Measurements from ENCODE around the gene COBL. TPM values are rescaled to one million over a fixed set of nuclear protein-coding genes. Genes with fewer than 3 reads are reported as not detected.

COBL gene
- total RNA-seq, 4 donors from 2014 or later, result 5.9 to 21.3 (median 7.8) TPM

DNA sequence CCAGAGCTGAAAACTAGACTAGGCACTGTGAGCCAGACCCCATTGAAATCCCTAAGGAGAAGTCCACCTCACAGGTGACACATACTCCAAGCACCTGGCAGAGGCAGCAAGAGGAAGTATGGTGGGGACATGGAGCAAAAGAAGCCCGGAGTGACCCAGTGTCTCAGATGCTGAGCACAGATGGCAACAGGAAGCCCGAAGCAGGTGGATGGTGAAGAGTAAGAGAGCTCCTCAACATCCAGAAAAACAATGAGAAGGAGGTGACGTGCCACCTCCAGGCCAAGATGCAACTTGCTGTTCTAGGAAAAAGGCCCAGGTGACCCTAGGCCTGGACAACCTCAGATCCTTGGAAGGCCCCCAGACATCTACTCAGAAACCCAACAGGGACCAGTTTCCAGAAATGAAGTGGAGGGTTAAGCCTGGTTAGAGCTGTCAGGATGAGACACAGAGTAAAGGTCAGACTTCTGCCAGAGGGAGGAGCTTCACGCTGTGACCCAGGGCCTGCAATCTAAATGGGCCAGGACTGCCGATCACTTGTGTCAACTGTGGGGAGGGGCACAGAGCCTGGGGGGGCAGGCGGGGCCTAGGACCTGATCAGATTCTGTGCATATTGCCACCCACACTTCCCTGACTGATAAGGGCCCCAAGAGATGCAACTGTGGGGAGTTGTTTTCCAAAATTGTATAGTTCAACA is 2.4 kb upstream of the COBL start:
- Histone ChIP-seq H3K9me3 (no peaks in the 10 kb centered on the region), H3K4me3 (no peak overlapping the region), H3K27me3 (peaks cover 0 to 29% (median 0%) of the 10 kb centered on the region in 4 donors), H3K36me3 (no peaks in the 10 kb centered on the region), H3K27ac (no peak overlapping the region), H3K4me1 (peaks cover 3 to 35% (median 3%) of the 10 kb centered on the region in 3 donors)
- no peak for TF ChIP-seq POLR2A (IDR thresholded peaks at IDR 0.05)
- TF ChIP-seq, protein P1, sequence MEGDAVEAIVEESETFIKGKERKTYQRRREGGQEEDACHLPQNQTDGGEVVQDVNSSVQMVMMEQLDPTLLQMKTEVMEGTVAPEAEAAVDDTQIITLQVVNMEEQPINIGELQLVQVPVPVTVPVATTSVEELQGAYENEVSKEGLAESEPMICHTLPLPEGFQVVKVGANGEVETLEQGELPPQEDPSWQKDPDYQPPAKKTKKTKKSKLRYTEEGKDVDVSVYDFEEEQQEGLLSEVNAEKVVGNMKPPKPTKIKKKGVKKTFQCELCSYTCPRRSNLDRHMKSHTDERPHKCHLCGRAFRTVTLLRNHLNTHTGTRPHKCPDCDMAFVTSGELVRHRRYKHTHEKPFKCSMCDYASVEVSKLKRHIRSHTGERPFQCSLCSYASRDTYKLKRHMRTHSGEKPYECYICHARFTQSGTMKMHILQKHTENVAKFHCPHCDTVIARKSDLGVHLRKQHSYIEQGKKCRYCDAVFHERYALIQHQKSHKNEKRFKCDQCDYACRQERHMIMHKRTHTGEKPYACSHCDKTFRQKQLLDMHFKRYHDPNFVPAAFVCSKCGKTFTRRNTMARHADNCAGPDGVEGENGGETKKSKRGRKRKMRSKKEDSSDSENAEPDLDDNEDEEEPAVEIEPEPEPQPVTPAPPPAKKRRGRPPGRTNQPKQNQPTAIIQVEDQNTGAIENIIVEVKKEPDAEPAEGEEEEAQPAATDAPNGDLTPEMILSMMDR (IDR thresholded peaks at IDR 0.05), result no peak
- no peak for DNase-seq
- intact Hi-C loops (cut with DNase I), result no loop called here
- 73 to 80% methylated on average over 4 to 6 of the region's 6 CpGs for WGBS, 2 donors

DNA sequence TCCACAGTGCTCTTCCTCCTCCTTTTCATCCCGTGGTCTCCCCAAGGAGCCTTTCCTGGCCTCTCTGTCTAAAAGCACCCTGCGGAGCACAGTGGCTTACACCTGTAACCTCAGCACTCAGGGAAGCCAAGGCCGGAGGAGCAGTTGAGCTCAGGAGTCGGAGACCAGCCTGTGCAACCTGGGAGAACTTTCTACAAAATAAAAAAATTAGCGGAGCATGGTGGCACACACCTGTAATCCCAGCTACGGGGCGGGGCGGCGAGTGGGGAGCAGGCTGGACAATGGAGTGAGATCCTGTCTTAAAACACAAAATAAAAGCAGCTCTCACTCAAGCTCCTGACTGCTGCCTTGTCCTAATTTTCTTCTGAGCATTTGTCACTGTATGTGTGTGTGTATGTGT is 1.4 kb upstream of the COBL start:
- Histone ChIP-seq H3K4me3 (no peak overlapping the region), H3K36me3 (no peaks in the 10 kb centered on the region), H3K4me1 (peaks cover 3 to 42% (median 3%) of the 10 kb centered on the region in 3 donors), H3K27me3 (peaks cover 0 to 29% (median 0%) of the 10 kb centered on the region in 4 donors), H3K9me3 (no peaks in the 10 kb centered on the region), H3K27ac (no peak overlapping the region)
- intact Hi-C loops (cut with DNase I), result no loop called here
- DNase-seq, result no peak
- 91% methylated on average over 4 to 6 of the region's 9 CpGs for WGBS, 2 donors
- TF ChIP-seq POLR2A (IDR thresholded peaks at IDR 0.05), result no peak
- TF ChIP-seq, protein P1 (IDR thresholded peaks at IDR 0.05), result no peak

DNA sequence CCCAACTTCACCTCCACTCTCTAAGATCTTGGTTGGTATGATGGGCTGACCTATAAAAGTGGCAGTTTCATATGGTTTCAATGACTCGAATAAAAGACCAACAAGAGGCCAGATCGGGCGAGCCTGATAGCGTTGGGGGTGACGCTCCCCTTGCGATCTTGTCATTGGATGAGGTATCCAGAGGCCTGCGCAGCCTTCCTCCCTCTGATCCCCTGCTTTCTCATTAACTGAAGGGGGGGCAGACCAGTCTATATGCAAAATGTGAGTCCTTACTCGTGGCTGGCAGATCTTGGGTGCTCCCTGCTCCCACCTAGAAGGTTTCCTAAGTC is 937 bp upstream of the COBL start:
- TF ChIP-seq POLR2A (IDR thresholded peaks at IDR 0.05), result no peak
- TF ChIP-seq, protein P1 (IDR thresholded peaks at IDR 0.05), result no peak
- H3K4me1 ChIP-seq, result peaks cover 3 to 42% (median 3%) of the 10 kb centered on the region in 3 donors
- intact Hi-C loops (cut with DNase I), result no loop called here

DNA sequence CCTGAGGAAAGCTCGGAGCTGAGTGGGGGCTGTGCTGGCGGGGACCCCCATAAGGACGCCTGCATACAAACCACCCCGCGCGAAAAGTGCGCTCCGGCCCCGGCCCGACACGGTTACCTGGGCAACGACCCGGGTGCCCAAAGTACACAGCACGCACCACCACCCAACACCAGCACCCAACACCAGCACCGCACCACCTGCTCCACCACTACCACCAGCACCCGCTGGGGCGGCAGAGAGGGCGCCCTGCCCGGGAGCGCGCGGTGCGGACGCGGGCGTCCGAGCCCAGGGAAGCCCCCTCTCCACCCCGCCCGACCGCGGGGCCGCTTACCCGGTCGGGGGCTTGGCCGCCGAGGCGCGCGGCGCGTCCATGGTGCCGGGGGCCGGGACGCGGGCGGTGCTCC is 345 bp downstream of the COBL start:
- intact Hi-C loops (cut with DNase I), result no loop called here
- no peak for DNase-seq
- H3K27ac ChIP-seq, result peak overlapping the region; percentile 71 to 82 (median 78)

More for the DNA sequence above, 937 bp upstream of the COBL start:
- no peak for DNase-seq
- 62 to 75% methylated on average over 4 to 8 of the region's 8 CpGs for WGBS, 2 donors
- H3K4me3 ChIP-seq, result peak overlapping the region in 2 of 4 donors; percentile 74 to 79
- no peaks in the 10 kb centered on the region for H3K9me3 ChIP-seq
- H3K27me3 ChIP-seq, result peaks cover 0 to 29% (median 0%) of the 10 kb centered on the region in 4 donors
- H3K27ac ChIP-seq, result peak overlapping the region in 1 of 4 donors; percentile 82
- no peaks in the 10 kb centered on the region for H3K36me3 ChIP-seq

More for the DNA sequence above, 345 bp downstream of the COBL start:
- Histone ChIP-seq H3K4me3 (peak overlapping the region; percentile 59 to 79 (median 72)), H3K27me3 (peaks cover 0 to 29% (median 0%) of the 10 kb centered on the region in 4 donors), H3K36me3 (no peaks in the 10 kb centered on the region), H3K4me1 (peaks cover 3 to 42% (median 3%) of the 10 kb centered on the region in 3 donors), H3K9me3 (no peaks in the 10 kb centered on the region)
- TF ChIP-seq, protein P1 (IDR thresholded peaks at IDR 0.05), result peak in 4 of 6 experiments; percentile 19 to 61 (median 39)
- no peak for TF ChIP-seq POLR2A (IDR thresholded peaks at IDR 0.05)
- WGBS, 2 donors, result no CpG with 5 or more reads among the region's 46 CpGs
